GM23338 (cell line): Measurements from ENCODE around the gene FRZB. TPM values are rescaled to one million over a fixed set of nuclear protein-coding genes. Genes with fewer than 3 reads are reported as not detected.

Source experiments
- ATAC-seq: fragments of 200-7000 bp; cut with Tn5 transposase; 3 replicates; pipeline ENCODE4 v1.9.1; 2020
- DNase-seq: peaks from one replicate; pipeline ENCODE4 v3.0.0-alpha.2; 2015; ENCODE audit warnings: low spot score
- H2AFZ ChIP-seq: fragments of 200-600 bp; sonication (generic); 2 replicates; pipeline ENCODE4 v1.8.0; 2016; ENCODE audit warnings: antibody characterized with exemption, mild to moderate bottlenecking, moderate library complexity
- H3F3A ChIP-seq: fragments of 200-600 bp; sonication (generic); replicated peaks from 2 replicates; pipeline ENCODE4 v1.8.0; 2017; ENCODE audit warnings: antibody characterized with exemption, mixed run types, low read depth
- H3K27ac ChIP-seq: fragments of 200-600 bp; sonication (generic); 2 replicates; pipeline ENCODE4 v1.6.1; 2016; ENCODE audit warnings: low read depth
- H3K27me3 ChIP-seq: fragments of 200-600 bp; sonication (generic); 2 replicates; pipeline ENCODE4 v1.8.0; 2016; ENCODE audit warnings: mild to moderate bottlenecking, mixed run types, moderate library complexity; ENCODE audit not compliant: insufficient read depth
- H3K36me3 ChIP-seq: fragments of 200-600 bp; sonication (generic); 2 replicates; pipeline ENCODE4 v1.8.0; 2016; ENCODE audit warnings: mild to moderate bottlenecking; ENCODE audit not compliant: insufficient read depth
- H3K4me1 ChIP-seq: fragments of 200-600 bp; sonication (generic); 2 replicates; pipeline ENCODE4 v1.8.0; 2016; ENCODE audit warnings: mild to moderate bottlenecking, moderate library complexity; ENCODE audit not compliant: insufficient read depth
- H3K4me2 ChIP-seq: fragments of 200-600 bp; sonication (generic); 2 replicates; pipeline ENCODE4 v1.7.1; 2017; ENCODE audit warnings: mixed run types
- H3K4me3 ChIP-seq: fragments of 200-600 bp; sonication (generic); 2 replicates; pipeline ENCODE4 v1.6.1; 2016; ENCODE audit warnings: mixed run types
- H3K79me2 ChIP-seq: fragments of 200-600 bp; sonication (generic); replicated peaks from 2 replicates; pipeline ENCODE4 v1.8.0; 2017; ENCODE audit warnings: mild to moderate bottlenecking; ENCODE audit not compliant: insufficient read depth
- H3K9me2 ChIP-seq: fragments of 200-600 bp; sonication (generic); 2 replicates; pipeline ENCODE4 v1.8.0; 2017; ENCODE audit not compliant: insufficient read depth
- H4K20me1 ChIP-seq: fragments of 200-600 bp; sonication (generic); replicated peaks from 2 replicates; pipeline ENCODE4 v1.8.0; 2017; ENCODE audit warnings: mild to moderate bottlenecking; ENCODE audit not compliant: insufficient read depth
- H3K27ac Mint-ChIP-seq: 2 replicates; pipeline ENCODE4 v1.8.0; 2020; ENCODE audit warnings: inconsistent platforms, mild to moderate bottlenecking, moderate library complexity, mixed read lengths
- H3K27me3 Mint-ChIP-seq: 3 replicates; pipeline ENCODE4 v1.8.0; 2022; ENCODE audit warnings: low read depth, mild to moderate bottlenecking, moderate library complexity, mixed read lengths, inconsistent platforms; ENCODE audit not compliant: insufficient read depth, poor library complexity
- H3K36me3 Mint-ChIP-seq: 3 replicates; pipeline ENCODE4 v1.8.0; 2021; ENCODE audit warnings: low read depth, mild to moderate bottlenecking, inconsistent platforms, moderate library complexity, mixed read lengths
- H3K4me1 Mint-ChIP-seq: 3 replicates; pipeline ENCODE4 v1.8.0; 2020; ENCODE audit warnings: mild to moderate bottlenecking, inconsistent platforms, mixed read lengths
- H3K4me3 Mint-ChIP-seq: 3 replicates; pipeline ENCODE4 v1.8.0; 2021; ENCODE audit warnings: moderate library complexity, mild to moderate bottlenecking, inconsistent platforms, mixed read lengths
- H3K9me3 Mint-ChIP-seq: 3 replicates; pipeline ENCODE4 v1.8.0; 2020; ENCODE audit warnings: moderate library complexity, mild to moderate bottlenecking, inconsistent platforms, mixed read lengths
- CREB1 ChIP-seq: fragments of 250-450 bp; sonication (Bioruptor Pico); IDR thresholded peaks from 2 replicates; pipeline ENCODE4 v1.5.0; 2020; ENCODE audit warnings: low read depth, mild to moderate bottlenecking, moderate library complexity
- EZH2 ChIP-seq: fragments of 200-600 bp; sonication (generic); IDR thresholded peaks from one replicate; pipeline ENCODE4 v1.8.0; 2017; ENCODE audit warnings: antibody characterized with exemption, mild to moderate bottlenecking, low read depth; ENCODE audit not compliant: unreplicated experiment
- EZH2phosphoT487 ChIP-seq: fragments of 200-600 bp; sonication (generic); IDR thresholded peaks from one replicate; pipeline ENCODE4 v1.8.1; 2018; ENCODE audit warnings: antibody characterized with exemption; ENCODE audit not compliant: unreplicated experiment
- JUNB ChIP-seq: IDR thresholded peaks from one replicate; pipeline ENCODE4 v1.6.1; 2016; ENCODE audit warnings: antibody characterized with exemption; ENCODE audit not compliant: unreplicated experiment
- NANOG ChIP-seq: IDR thresholded peaks from 2 replicates; pipeline ENCODE4 v1.6.1; 2016; ENCODE audit warnings: antibody characterized with exemption, borderline replicate concordance
- POLR2AphosphoS5 ChIP-seq: IDR thresholded peaks from 2 replicates; pipeline ENCODE4 v1.6.1; 2016; ENCODE audit warnings: antibody characterized with exemption, low read depth
- STAT1 ChIP-seq: IDR thresholded peaks from one replicate; pipeline ENCODE4 v1.6.1; 2016; ENCODE audit warnings: antibody characterized with exemption; ENCODE audit not compliant: unreplicated experiment
- ZNF114 ChIP-seq: fragments of 250-450 bp; sonication (Bioruptor Pico); IDR thresholded peaks from 2 replicates; pipeline ENCODE4 v1.5.0; 2020; ENCODE audit warnings: mild to moderate bottlenecking, moderate library complexity
- ZNF331 ChIP-seq: fragments of 250-450 bp; sonication (Bioruptor Pico); IDR thresholded peaks from 2 replicates; pipeline ENCODE4 v1.5.0; 2020; ENCODE audit warnings: low read depth, mild to moderate bottlenecking, moderate library complexity
- polyA plus RNA-seq: library from polyadenylated mRNA; unstranded; fragments of >200 nt; fragmentation: Nextera tagmentation; extraction: Ambion mirVana; gene quantifications from 2 replicates; pipeline ENCODE4 v1.2.1, GENCODE V29; 2016
- total RNA-seq: library from RNA; depleted of rRNA; stranded (reverse); fragments of >200 nt; shearing (Covaris generic); gene quantifications from 2 replicates; pipeline ENCODE4 v1.2.3, GENCODE V29; 2014
- TF ChIP-seq, protein P1 (sequence below): IDR thresholded peaks from 2 replicates; pipeline ENCODE4 v1.6.1; 2016; ENCODE audit warnings: antibody characterized with exemption
- TF ChIP-seq, protein P2 (sequence below): IDR thresholded peaks from one replicate; pipeline ENCODE4 v1.6.1; 2018; ENCODE audit warnings: antibody characterized with exemption; ENCODE audit not compliant: unreplicated experiment
- TF ChIP-seq, protein P3 (sequence below), 2 experiments: fragments of 200-600 bp in 1 of 2; sonication (generic) in 1 of 2; conservative IDR thresholded peaks; 2 replicates each; pipeline versions ENCODE4 v1.5.1 to v1.6.1; 2016 to 2017; ENCODE audit warnings: antibody characterized with exemption in 2 of 2, low read depth in 2 of 2, mild to moderate bottlenecking in 2 of 2, moderate library complexity in 1 of 2
- TF ChIP-seq, protein P4 (sequence below): fragments of 250-450 bp; sonication (Bioruptor Pico); IDR thresholded peaks from 2 replicates; pipeline ENCODE4 v1.5.0; 2020; ENCODE audit warnings: mild to moderate bottlenecking, moderate library complexity

FRZB gene
- total and polyA plus RNA-seq, 2 experiments from 2014 or later = 0.52 to 1.2 TPM

DNA sequence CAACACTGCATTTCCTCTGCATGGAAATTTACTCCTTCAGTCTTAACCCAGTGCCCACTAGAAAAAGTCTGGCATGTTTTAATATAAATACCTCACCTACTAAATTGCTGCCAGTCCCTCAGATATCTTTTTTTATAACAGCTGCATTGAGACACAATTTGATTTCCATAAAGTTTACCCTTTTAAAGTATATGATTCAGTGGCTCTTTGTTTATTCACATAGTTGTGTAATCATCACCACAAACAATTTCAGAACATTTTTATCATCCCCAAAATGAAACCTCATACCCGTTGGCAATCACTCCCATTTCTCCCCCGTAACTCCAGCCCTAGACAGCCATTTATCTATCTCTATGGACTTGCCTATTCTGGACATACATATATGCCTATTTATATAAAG, 17.0 kb upstream of the FRZB start:
- Histone ChIP-seq H2AFZ (no peak overlapping the region), H3K4me1 (no peaks in the 10 kb centered on the region), H3K4me3 (no peak overlapping the region), H4K20me1 (no peaks in the 10 kb centered on the region), H3K9me2 (peaks cover 3% of the 10 kb centered on the region; the same call in 1 of the 2 replicates), H3F3A (no peaks in the 10 kb centered on the region), H3K4me2 (no peak overlapping the region), H3K27ac (no peak overlapping the region), H3K79me2 (no peaks in the 10 kb centered on the region), H3K27me3 (no peaks in the 10 kb centered on the region), H3K36me3 (peaks cover 3% of the 10 kb centered on the region; the same call in 1 of the 2 replicates)
- H3K4me3 Mint-ChIP-seq = no peak overlapping the region
- H3K9me3 Mint-ChIP-seq = peaks cover 13% of the 10 kb centered on the region; the same call in 2 of the 3 replicates
- no peak for TF ChIP-seq POLR2AphosphoS5
- TF ChIP-seq NANOG = no peak
- TF ChIP-seq, protein P1, sequence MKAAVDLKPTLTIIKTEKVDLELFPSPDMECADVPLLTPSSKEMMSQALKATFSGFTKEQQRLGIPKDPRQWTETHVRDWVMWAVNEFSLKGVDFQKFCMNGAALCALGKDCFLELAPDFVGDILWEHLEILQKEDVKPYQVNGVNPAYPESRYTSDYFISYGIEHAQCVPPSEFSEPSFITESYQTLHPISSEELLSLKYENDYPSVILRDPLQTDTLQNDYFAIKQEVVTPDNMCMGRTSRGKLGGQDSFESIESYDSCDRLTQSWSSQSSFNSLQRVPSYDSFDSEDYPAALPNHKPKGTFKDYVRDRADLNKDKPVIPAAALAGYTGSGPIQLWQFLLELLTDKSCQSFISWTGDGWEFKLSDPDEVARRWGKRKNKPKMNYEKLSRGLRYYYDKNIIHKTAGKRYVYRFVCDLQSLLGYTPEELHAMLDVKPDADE = no peak
- TF ChIP-seq, protein P2, sequence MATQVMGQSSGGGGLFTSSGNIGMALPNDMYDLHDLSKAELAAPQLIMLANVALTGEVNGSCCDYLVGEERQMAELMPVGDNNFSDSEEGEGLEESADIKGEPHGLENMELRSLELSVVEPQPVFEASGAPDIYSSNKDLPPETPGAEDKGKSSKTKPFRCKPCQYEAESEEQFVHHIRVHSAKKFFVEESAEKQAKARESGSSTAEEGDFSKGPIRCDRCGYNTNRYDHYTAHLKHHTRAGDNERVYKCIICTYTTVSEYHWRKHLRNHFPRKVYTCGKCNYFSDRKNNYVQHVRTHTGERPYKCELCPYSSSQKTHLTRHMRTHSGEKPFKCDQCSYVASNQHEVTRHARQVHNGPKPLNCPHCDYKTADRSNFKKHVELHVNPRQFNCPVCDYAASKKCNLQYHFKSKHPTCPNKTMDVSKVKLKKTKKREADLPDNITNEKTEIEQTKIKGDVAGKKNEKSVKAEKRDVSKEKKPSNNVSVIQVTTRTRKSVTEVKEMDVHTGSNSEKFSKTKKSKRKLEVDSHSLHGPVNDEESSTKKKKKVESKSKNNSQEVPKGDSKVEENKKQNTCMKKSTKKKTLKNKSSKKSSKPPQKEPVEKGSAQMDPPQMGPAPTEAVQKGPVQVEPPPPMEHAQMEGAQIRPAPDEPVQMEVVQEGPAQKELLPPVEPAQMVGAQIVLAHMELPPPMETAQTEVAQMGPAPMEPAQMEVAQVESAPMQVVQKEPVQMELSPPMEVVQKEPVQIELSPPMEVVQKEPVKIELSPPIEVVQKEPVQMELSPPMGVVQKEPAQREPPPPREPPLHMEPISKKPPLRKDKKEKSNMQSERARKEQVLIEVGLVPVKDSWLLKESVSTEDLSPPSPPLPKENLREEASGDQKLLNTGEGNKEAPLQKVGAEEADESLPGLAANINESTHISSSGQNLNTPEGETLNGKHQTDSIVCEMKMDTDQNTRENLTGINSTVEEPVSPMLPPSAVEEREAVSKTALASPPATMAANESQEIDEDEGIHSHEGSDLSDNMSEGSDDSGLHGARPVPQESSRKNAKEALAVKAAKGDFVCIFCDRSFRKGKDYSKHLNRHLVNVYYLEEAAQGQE = no peak
- no peak for TF ChIP-seq ZNF114 (CRISPR knock-in tag)
- no peak for TF ChIP-seq EZH2
- no peak for TF ChIP-seq CREB1
- no peak for TF ChIP-seq EZH2phosphoT487
- TF ChIP-seq, protein P3, sequence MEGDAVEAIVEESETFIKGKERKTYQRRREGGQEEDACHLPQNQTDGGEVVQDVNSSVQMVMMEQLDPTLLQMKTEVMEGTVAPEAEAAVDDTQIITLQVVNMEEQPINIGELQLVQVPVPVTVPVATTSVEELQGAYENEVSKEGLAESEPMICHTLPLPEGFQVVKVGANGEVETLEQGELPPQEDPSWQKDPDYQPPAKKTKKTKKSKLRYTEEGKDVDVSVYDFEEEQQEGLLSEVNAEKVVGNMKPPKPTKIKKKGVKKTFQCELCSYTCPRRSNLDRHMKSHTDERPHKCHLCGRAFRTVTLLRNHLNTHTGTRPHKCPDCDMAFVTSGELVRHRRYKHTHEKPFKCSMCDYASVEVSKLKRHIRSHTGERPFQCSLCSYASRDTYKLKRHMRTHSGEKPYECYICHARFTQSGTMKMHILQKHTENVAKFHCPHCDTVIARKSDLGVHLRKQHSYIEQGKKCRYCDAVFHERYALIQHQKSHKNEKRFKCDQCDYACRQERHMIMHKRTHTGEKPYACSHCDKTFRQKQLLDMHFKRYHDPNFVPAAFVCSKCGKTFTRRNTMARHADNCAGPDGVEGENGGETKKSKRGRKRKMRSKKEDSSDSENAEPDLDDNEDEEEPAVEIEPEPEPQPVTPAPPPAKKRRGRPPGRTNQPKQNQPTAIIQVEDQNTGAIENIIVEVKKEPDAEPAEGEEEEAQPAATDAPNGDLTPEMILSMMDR (conservative IDR thresholded peaks at IDR 0.05; ENCODE audit: low read depth in 2 of 2) = no peak
- no peak for TF ChIP-seq ZNF331 (CRISPR knock-in tag)
- TF ChIP-seq STAT1 = no peak
- no peak for TF ChIP-seq JUNB
- TF ChIP-seq, protein P4, sequence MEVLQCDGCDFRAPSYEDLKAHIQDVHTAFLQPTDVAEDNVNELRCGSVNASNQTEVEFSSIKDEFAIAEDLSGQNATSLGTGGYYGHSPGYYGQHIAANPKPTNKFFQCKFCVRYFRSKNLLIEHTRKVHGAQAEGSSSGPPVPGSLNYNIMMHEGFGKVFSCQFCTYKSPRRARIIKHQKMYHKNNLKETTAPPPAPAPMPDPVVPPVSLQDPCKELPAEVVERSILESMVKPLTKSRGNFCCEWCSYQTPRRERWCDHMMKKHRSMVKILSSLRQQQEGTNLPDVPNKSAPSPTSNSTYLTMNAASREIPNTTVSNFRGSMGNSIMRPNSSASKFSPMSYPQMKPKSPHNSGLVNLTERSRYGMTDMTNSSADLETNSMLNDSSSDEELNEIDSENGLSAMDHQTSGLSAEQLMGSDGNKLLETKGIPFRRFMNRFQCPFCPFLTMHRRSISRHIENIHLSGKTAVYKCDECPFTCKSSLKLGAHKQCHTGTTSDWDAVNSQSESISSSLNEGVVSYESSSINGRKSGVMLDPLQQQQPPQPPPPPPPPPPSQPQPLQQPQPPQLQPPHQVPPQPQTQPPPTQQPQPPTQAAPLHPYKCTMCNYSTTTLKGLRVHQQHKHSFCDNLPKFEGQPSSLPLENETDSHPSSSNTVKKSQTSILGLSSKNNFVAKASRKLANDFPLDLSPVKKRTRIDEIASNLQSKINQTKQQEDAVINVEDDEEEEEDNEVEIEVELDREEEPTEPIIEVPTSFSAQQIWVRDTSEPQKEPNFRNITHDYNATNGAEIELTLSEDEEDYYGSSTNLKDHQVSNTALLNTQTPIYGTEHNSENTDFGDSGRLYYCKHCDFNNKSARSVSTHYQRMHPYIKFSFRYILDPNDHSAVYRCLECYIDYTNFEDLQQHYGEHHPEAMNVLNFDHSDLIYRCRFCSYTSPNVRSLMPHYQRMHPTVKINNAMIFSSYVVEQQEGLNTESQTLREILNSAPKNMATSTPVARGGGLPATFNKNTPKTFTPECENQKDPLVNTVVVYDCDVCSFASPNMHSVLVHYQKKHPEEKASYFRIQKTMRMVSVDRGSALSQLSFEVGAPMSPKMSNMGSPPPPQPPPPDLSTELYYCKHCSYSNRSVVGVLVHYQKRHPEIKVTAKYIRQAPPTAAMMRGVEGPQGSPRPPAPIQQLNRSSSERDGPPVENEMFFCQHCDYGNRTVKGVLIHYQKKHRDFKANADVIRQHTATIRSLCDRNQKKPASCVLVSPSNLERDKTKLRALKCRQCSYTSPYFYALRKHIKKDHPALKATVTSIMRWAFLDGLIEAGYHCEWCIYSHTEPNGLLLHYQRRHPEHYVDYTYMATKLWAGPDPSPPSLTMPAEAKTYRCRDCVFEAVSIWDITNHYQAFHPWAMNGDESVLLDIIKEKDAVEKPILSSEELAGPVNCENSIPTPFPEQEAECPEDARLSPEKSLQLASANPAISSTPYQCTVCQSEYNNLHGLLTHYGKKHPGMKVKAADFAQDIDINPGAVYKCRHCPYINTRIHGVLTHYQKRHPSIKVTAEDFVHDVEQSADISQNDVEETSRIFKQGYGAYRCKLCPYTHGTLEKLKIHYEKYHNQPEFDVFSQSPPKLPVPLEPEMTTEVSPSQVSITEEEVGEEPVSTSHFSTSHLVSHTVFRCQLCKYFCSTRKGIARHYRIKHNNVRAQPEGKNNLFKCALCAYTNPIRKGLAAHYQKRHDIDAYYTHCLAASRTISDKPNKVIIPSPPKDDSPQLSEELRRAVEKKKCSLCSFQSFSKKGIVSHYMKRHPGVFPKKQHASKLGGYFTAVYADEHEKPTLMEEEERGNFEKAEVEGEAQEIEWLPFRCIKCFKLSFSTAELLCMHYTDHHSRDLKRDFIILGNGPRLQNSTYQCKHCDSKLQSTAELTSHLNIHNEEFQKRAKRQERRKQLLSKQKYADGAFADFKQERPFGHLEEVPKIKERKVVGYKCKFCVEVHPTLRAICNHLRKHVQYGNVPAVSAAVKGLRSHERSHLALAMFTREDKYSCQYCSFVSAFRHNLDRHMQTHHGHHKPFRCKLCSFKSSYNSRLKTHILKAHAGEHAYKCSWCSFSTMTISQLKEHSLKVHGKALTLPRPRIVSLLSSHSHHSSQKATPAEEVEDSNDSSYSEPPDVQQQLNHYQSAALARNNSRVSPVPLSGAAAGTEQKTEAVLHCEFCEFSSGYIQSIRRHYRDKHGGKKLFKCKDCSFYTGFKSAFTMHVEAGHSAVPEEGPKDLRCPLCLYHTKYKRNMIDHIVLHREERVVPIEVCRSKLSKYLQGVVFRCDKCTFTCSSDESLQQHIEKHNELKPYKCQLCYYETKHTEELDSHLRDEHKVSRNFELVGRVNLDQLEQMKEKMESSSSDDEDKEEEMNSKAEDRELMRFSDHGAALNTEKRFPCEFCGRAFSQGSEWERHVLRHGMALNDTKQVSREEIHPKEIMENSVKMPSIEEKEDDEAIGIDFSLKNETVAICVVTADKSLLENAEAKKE (CRISPR knock-in tag) = no peak
- no peaks in the 10 kb centered on the region for H3K27me3 Mint-ChIP-seq
- ATAC-seq (no peak), DNase-seq (no peak)
- H3K36me3 Mint-ChIP-seq = no peaks in the 10 kb centered on the region; the same call in 2 of the 3 replicates
- no peak overlapping the region for H3K27ac Mint-ChIP-seq
- H3K4me1 Mint-ChIP-seq = peaks cover 6% of the 10 kb centered on the region; the same call in 2 of the 3 replicates
